ENCODE data around the gene CYP24A1. TPM values are rescaled to one million over a fixed set of nuclear protein-coding genes. Genes with fewer than 3 reads are reported as not detected.

Gene CYP24A1
- not detected in 2 replicates for total RNA-seq

GRCh38 chr20:54173653-54174456 is at the start of gene CYP24A1:
CYP24A1 (minus strand) TSS chr20:54173986; CDS start chr20:54173579, 407 bp downstream.

GRCh38 chr20:54207743-54208547 is 34.2 kb upstream of the CYP24A1 start, which contains the start of gene PFDN4:
PFDN4 (plus strand) TSS chr20:54208087; CDS start chr20:54208101, 14 bp downstream.

Other genes with a start within 250 kb of the CYP24A1 start
- gene BCAS1, start 103.4 kb downstream of the CYP24A1 start, total RNA-seq: under 0.01 TPM in 1 of 2 replicates, not detected in the other
- 154 and 192 TPM in 2 replicates for gene PFDN4, start 34.1 kb upstream of the CYP24A1 start, total RNA-seq